HEK293 (cell line): ENCODE measurements around the gene ZNF541.

Experiments
- CTCF ChIA-PET: fragments of 350-600 bp; formaldehyde crosslinking; extraction: SDS; loops from one replicate; lab custom pipeline; 2021; ENCODE audit warnings: antibody characterized with exemption; lab: Yijun Ruan, JAX
- POLR2A ChIA-PET: fragments of 300-600 bp; formaldehyde crosslinking; extraction: SDS; loops from one replicate; lab custom pipeline; 2020; ENCODE audit warnings: antibody characterized with exemption, inconsistent platforms; lab: Yijun Ruan, JAX
- H3K27ac ChIP-seq: fragments of 200-500 bp; sonication (Bioruptor generic); 2 replicates; pipeline ENCODE4 v1.5.1; 2014; ENCODE audit warnings: low read depth, low read length, control low read depth, inconsistent platforms; ENCODE audit errors: extremely low read depth
- H3K36me3 ChIP-seq, 2 experiments: fragments of 200-500 bp in 1 of 2; sonication (Bioruptor generic) in 1 of 2; 1 replicate in 1 of 2; 2 replicates in 1 of 2; pipeline ENCODE4 v1.5.1; 2014 to 2017; ENCODE audit warnings: inconsistent platforms in 2 of 2, low read length in 2 of 2; ENCODE audit not compliant: control insufficient read depth in 2 of 2, insufficient read depth in 1 of 2
- H3K4me1 ChIP-seq: fragments of 200-500 bp; sonication (Bioruptor generic); 2 replicates; pipeline ENCODE4 v1.5.1; 2014; ENCODE audit warnings: mild to moderate bottlenecking, low read length, inconsistent platforms; ENCODE audit not compliant: control insufficient read depth, insufficient read depth
- H3K4me3 ChIP-seq: 2 replicates; pipeline ENCODE4 v1.5.1; 2011; ENCODE audit warnings: low read depth, mild to moderate bottlenecking, control low read depth, low read length, moderate library complexity
- H3K9me3 ChIP-seq: fragments of 200-500 bp; sonication (Bioruptor generic); 2 replicates; pipeline ENCODE4 v1.5.1; 2014; ENCODE audit warnings: low read depth, low read length, inconsistent platforms; ENCODE audit not compliant: control insufficient read depth, insufficient read depth
- SCRT1 ChIP-seq: fragments of 450-650 bp; formaldehyde crosslinking; IDR thresholded peaks from 2 replicates; pipeline ENCODE4 v1.5.1; 2016; ENCODE audit warnings: missing biosample characterization, missing genetic modification characterization, borderline replicate concordance
- SCRT2 ChIP-seq: fragments of 450-650 bp; formaldehyde crosslinking; IDR thresholded peaks from 2 replicates; pipeline ENCODE4 v1.5.1; 2016; ENCODE audit warnings: missing biosample characterization, missing genetic modification characterization
- ZBTB1 ChIP-seq: fragments of 450-650 bp; formaldehyde crosslinking; IDR thresholded peaks from 2 replicates; pipeline ENCODE4 v1.5.1; 2016; ENCODE audit warnings: missing biosample characterization, missing genetic modification characterization
- ZBTB11 ChIP-seq: fragments of 450-650 bp; formaldehyde crosslinking; conservative IDR thresholded peaks from 2 replicates; pipeline ENCODE4 v1.5.1; 2016; ENCODE audit warnings: low read depth, missing biosample characterization, missing genetic modification characterization
- ZNF146 ChIP-seq: fragments of 450-650 bp; formaldehyde crosslinking; IDR thresholded peaks from 2 replicates; pipeline ENCODE4 v1.5.1; 2016; ENCODE audit warnings: missing biosample characterization, missing genetic modification characterization
- ZNF148 ChIP-seq: fragments of 450-650 bp; formaldehyde crosslinking; IDR thresholded peaks from 2 replicates; pipeline ENCODE4 v1.5.0; 2017; ENCODE audit warnings: missing biosample characterization, missing genetic modification characterization, borderline replicate concordance
- ZNF398 ChIP-seq: fragments of 450-650 bp; formaldehyde crosslinking; IDR thresholded peaks from 2 replicates; pipeline ENCODE4 v1.5.1; 2017; ENCODE audit warnings: missing biosample characterization, missing genetic modification characterization
- ZNF580 ChIP-seq: fragments of 450-650 bp; formaldehyde crosslinking; IDR thresholded peaks from 2 replicates; pipeline ENCODE4 v1.5.1; 2016; ENCODE audit warnings: missing biosample characterization, missing genetic modification characterization
- TF ChIP-seq, protein P1 (sequence below): fragments of 450-650 bp; formaldehyde crosslinking; IDR thresholded peaks from 2 replicates; pipeline ENCODE4 v1.5.1; 2016; ENCODE audit warnings: missing biosample characterization, missing genetic modification characterization, borderline replicate concordance

Gene ZNF541

GRCh38 chr19:47615714-47616113, 42.8 kb upstream of the ZNF541 start (continued):
- TF ChIP-seq, protein P1, sequence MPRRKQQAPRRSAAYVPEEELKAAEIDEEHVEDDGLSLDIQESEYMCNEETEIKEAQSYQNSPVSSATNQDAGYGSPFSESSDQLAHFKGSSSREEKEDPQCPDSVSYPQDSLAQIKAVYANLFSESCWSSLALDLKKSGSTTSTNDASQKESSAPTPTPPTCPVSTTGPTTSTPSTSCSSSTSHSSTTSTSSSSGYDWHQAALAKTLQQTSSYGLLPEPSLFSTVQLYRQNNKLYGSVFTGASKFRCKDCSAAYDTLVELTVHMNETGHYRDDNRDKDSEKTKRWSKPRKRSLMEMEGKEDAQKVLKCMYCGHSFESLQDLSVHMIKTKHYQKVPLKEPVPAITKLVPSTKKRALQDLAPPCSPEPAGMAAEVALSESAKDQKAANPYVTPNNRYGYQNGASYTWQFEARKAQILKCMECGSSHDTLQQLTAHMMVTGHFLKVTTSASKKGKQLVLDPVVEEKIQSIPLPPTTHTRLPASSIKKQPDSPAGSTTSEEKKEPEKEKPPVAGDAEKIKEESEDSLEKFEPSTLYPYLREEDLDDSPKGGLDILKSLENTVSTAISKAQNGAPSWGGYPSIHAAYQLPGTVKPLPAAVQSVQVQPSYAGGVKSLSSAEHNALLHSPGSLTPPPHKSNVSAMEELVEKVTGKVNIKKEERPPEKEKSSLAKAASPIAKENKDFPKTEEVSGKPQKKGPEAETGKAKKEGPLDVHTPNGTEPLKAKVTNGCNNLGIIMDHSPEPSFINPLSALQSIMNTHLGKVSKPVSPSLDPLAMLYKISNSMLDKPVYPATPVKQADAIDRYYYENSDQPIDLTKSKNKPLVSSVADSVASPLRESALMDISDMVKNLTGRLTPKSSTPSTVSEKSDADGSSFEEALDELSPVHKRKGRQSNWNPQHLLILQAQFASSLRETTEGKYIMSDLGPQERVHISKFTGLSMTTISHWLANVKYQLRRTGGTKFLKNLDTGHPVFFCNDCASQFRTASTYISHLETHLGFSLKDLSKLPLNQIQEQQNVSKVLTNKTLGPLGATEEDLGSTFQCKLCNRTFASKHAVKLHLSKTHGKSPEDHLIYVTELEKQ (tag by site-specific recombination): no peak
- TF ChIP-seq ZBTB11 (tag by site-specific recombination) (no peak), ZNF148 (tag by site-specific recombination) (no peak)

DNA sequence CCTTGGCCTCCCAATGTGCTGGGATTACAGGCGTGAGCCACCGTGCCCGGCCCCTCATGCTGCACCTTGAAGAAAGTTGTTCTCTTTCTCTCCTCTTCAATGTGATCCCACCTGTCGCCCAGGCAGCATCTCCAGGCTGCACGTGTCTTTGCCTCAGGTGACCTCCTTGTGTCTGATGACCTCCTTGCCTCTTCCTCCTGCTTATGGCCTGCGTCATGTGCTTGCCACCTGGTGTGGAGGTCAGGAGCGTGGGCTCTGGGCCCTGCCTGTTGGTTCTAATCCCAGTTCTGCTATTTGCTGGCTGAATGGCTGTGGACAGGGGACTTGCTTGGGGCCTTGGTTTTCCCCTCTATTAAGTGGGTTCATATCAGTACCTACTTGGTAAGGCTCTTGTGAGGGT, 42.3 kb upstream of the ZNF541 start:
- Histone ChIP-seq H3K4me3 (no peak overlapping the region), H3K27ac (no peak overlapping the region), H3K36me3 (peaks cover 14 to 18% of the 10 kb centered on the region in 2 experiments; a peak in 2 of 3 replicates), H3K4me1 (peaks cover 10% of the 10 kb centered on the region), H3K9me3 (no peaks in the 10 kb centered on the region)
- ChIA-PET POLR2A (no interaction called here), CTCF (no interaction called here)
- TF ChIP-seq ZNF398 (tag by site-specific recombination) (no peak), SCRT2 (peak; percentile 81), SCRT1 (tag by site-specific recombination) (peak; percentile 84)

DNA sequence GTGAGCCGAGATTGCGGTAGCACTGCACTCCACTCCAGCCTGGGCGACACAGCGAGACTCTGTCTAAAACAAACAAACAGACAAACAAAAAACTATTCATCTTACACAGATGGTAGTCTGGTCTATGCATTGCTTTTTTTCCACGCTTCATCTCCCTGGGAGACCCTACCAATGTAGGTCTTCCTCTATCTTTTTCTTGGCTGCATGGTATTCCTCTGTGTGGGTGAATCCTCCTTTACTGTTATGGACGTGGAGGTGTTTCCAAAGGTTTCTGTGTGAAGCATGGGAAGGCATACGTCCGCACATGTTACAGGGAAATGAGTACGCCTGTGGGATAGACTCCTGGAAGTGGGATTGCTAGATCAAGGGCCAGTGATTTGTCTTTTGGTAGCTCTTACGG, 41.6 kb upstream of the ZNF541 start:
- Histone ChIP-seq H3K9me3 (no peaks in the 10 kb centered on the region), H3K27ac (no peak overlapping the region), H3K4me3 (no peak overlapping the region), H3K36me3 (peaks cover 11 to 17% of the 10 kb centered on the region in 2 experiments; a peak in 2 of 3 replicates), H3K4me1 (peaks cover 10% of the 10 kb centered on the region)
- CTCF ChIA-PET: no interaction called here
- no peak for TF ChIP-seq ZBTB1 (tag by site-specific recombination)
- TF ChIP-seq ZNF580 (tag by site-specific recombination): peak; percentile 91
- TF ChIP-seq ZNF146 (tag by site-specific recombination): peak; percentile 95
- TF ChIP-seq, all 188 proteins: peak for 2
- POLR2A ChIA-PET: interaction anchor here (1.2 kb wide), 1 partner anchor 12 kb away, joined by 4 read pairs; no protein-coding TSS in a partner anchor
